Measurements from ENCODE around the gene RAVER2. TPM values are rescaled to one million over a fixed set of nuclear protein-coding genes. Genes with fewer than 3 reads are reported as not detected.

RAVER2 gene
- total RNA-seq, 1 experiment from 2014 or later = 11.4 TPM

- Histone ChIP-seq H3F3A (ENCODE audit: low read length, unreplicated experiment) (no peaks in the 10 kb centered on the region), H3K9ac (ENCODE audit: low read length) (no peak overlapping the region), H3K36me3 (ENCODE audit: low read depth, low read length) (no peaks in the 10 kb centered on the region), H3K27me3 (ENCODE audit: low read length) (no peaks in the 10 kb centered on the region), H3K4me1 (ENCODE audit: insufficient read depth, low read length) (no peaks in the 10 kb centered on the region), H3K9me3 (ENCODE audit: low read length) (no peaks in the 10 kb centered on the region), H3K4me3 (ENCODE audit: low read length) (no peak overlapping the region), H3K9me2 (replicated peaks; ENCODE audit: low read length) (no peaks in the 10 kb centered on the region), H4K20me1 (ENCODE audit: low read length) (no peaks in the 10 kb centered on the region), H3K4me2 (ENCODE audit: low read length) (no peak overlapping the region), H3K79me2 (ENCODE audit: low read length) (peaks cover 16% of the 10 kb centered on the region; the same call in 1 of the 2 replicates), H2AFZ (ENCODE audit: low read length) (no peak overlapping the region), H3K27ac (ENCODE audit: low read length) (no peak overlapping the region)
- CTCF ChIA-PET = no interaction called here
- TF ChIP-seq EZH2phosphoT487 (IDR thresholded peaks at IDR 0.05; ENCODE audit: borderline replicate concordance, low read length) (no peak), CTCF (conservative IDR thresholded peaks at IDR 0.05; ENCODE audit: low read depth, low read length) (no peak), EZH2 (IDR thresholded peaks at IDR 0.05; ENCODE audit: low read length, unreplicated experiment) (no peak)
- DNase-seq (no peak), ATAC-seq (no peak)
- intact Hi-C loops (cut with micrococcal nuclease) = no loop called here
- POLR2A ChIA-PET (ENCODE audit: unreplicated experiment) = interaction anchor here (0.6 kb wide), 1 partner anchor 417 kb away, joined by 3 read pairs; no protein-coding TSS in a partner anchor
- BruUV-seq (replicated peaks) = no TSS peak
Measured at GRCh38 chr1:64757213-64757612, 12.3 kb downstream of the RAVER2 start.

GRCh38 chr1:64758233-64758632, 13.4 kb downstream of the RAVER2 start:
- H3F3A ChIP-seq (ENCODE audit: low read length, unreplicated experiment) = no peaks in the 10 kb centered on the region
- CTCF ChIA-PET = no interaction called here
- TF ChIP-seq EZH2phosphoT487 (IDR thresholded peaks at IDR 0.05; ENCODE audit: borderline replicate concordance, low read length) (no peak), EZH2 (IDR thresholded peaks at IDR 0.05; ENCODE audit: low read length, unreplicated experiment) (no peak)

GRCh38 chr1:64759968-64760367, 15.1 kb downstream of the RAVER2 start:
- H4K20me1 ChIP-seq (ENCODE audit: low read length) = no peaks in the 10 kb centered on the region
- H3F3A ChIP-seq (ENCODE audit: low read length, unreplicated experiment) = no peaks in the 10 kb centered on the region
- no peak overlapping the region for H3K4me3 ChIP-seq (ENCODE audit: low read length)
- H2AFZ ChIP-seq (ENCODE audit: low read length) = no peak overlapping the region
- ChIA-PET POLR2A (ENCODE audit: unreplicated experiment) (no interaction called here), CTCF (no interaction called here)
- H3K27ac ChIP-seq (ENCODE audit: low read length) = no peak overlapping the region
- H3K9me3 ChIP-seq (ENCODE audit: low read length) = no peaks in the 10 kb centered on the region
- no peak for ATAC-seq
- no peaks in the 10 kb centered on the region for H3K27me3 ChIP-seq (ENCODE audit: low read length)
- H3K4me1 ChIP-seq (ENCODE audit: insufficient read depth, low read length) = no peaks in the 10 kb centered on the region
- no peak overlapping the region for H3K9ac ChIP-seq (ENCODE audit: low read length)
- no peaks in the 10 kb centered on the region for H3K36me3 ChIP-seq (ENCODE audit: low read depth, low read length)
- H3K79me2 ChIP-seq (ENCODE audit: low read length) = no peaks in the 10 kb centered on the region
- intact Hi-C loops (cut with micrococcal nuclease) = no loop called here
- no peaks in the 10 kb centered on the region for H3K9me2 ChIP-seq (replicated peaks; ENCODE audit: low read length)
- BruUV-seq (replicated peaks) = no TSS peak
- DNase-seq = no peak
- H3K4me2 ChIP-seq (ENCODE audit: low read length) = no peak overlapping the region
- TF ChIP-seq EZH2phosphoT487 (IDR thresholded peaks at IDR 0.05; ENCODE audit: borderline replicate concordance, low read length) (no peak), EZH2 (IDR thresholded peaks at IDR 0.05; ENCODE audit: low read length, unreplicated experiment) (no peak), CTCF (conservative IDR thresholded peaks at IDR 0.05; ENCODE audit: low read depth, low read length) (no peak)

More at GRCh38 chr1:64758233-64758632, 13.4 kb downstream of the RAVER2 start:
- Histone ChIP-seq H3K4me3 (ENCODE audit: low read length) (no peak overlapping the region), H3K4me2 (ENCODE audit: low read length) (no peak overlapping the region), H3K9me2 (replicated peaks; ENCODE audit: low read length) (no peaks in the 10 kb centered on the region), H3K27ac (ENCODE audit: low read length) (no peak overlapping the region), H3K27me3 (ENCODE audit: low read length) (no peaks in the 10 kb centered on the region), H2AFZ (ENCODE audit: low read length) (no peak overlapping the region), H3K9ac (ENCODE audit: low read length) (no peak overlapping the region), H3K9me3 (ENCODE audit: low read length) (no peaks in the 10 kb centered on the region), H3K36me3 (ENCODE audit: low read depth, low read length) (no peaks in the 10 kb centered on the region), H3K4me1 (ENCODE audit: insufficient read depth, low read length) (no peaks in the 10 kb centered on the region), H3K79me2 (ENCODE audit: low read length) (peaks cover 9% of the 10 kb centered on the region; the same call in 1 of the 2 replicates), H4K20me1 (ENCODE audit: low read length) (no peaks in the 10 kb centered on the region)
- ATAC-seq (no peak), DNase-seq (no peak)
- POLR2A ChIA-PET (ENCODE audit: unreplicated experiment) = no interaction called here
- intact Hi-C loops (cut with micrococcal nuclease) = no loop called here
- no TSS peak for BruUV-seq (replicated peaks)
